GM18517 (cell line): ENCODE results near the gene LMBR1.
"Not testable (repeated sequence)": the region's sequence is repeated elsewhere in the genome, so short reads cannot be mapped to it uniquely, and the experiment has no call there.

Experiments
- ATAC-seq: cut with Tn5 transposase; IDR thresholded peaks from one replicate; pipeline ENCODE4 v1.9.1; 2021; ENCODE audit warnings: mild to moderate bottlenecking, moderate library complexity; ENCODE audit not compliant: unreplicated experiment

LMBR1 gene

GRCh38 chr7:156803656-156804055 is 89.3 kb downstream of the LMBR1 start:
- ATAC-seq = not testable (repeated sequence)

DNA sequence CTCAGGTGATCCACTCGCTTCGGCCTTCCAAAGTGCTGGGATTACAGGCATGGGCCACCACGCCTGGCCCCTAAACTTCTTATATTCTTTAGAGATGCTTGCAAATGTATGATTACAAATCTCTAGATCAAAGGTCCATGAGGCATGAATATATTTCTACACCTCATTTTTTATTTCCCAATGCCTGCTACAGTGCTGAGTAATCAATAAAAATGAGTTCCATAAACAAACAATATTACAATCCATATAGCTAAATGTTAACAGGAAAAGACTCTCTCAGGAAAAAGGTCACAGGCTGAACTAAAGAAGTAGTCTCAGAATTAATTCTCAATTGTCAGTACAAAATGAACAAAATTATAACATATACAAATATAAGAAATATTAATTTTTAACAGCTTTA is 90.8 kb downstream of the LMBR1 start:
- no peak for ATAC-seq

GRCh38 chr7:156795415-156795814 is 97.6 kb downstream of the LMBR1 start:
- no peak for ATAC-seq

- ATAC-seq = no peak
Observed at GRCh38 chr7:156793334-156793733, 99.6 kb downstream of the LMBR1 start.

- no peak for ATAC-seq
Observed at GRCh38 chr7:156792611-156793010, 100.4 kb downstream of the LMBR1 start.

- no peak for ATAC-seq
Observed at GRCh38 chr7:156791241-156791640, 101.7 kb downstream of the LMBR1 start.

DNA sequence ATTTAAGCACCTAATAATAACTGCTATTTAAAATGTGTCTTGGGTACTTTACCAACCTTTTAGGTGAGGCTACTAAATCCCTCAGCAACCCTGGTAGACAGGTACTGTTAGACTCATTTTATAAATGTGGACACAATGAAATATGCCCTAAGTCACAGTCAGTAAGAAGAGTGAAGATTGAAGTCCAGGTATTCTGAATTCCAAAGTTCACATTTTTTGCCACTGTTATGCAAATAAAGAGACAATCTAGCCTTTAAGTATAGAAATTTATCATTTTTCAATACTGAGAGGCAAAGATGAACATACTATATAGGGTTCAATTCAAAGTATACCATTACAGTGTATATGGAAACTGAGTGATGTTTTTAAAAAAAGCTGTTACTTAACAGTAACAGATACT is 102.7 kb downstream of the LMBR1 start:
- no peak for ATAC-seq

DNA sequence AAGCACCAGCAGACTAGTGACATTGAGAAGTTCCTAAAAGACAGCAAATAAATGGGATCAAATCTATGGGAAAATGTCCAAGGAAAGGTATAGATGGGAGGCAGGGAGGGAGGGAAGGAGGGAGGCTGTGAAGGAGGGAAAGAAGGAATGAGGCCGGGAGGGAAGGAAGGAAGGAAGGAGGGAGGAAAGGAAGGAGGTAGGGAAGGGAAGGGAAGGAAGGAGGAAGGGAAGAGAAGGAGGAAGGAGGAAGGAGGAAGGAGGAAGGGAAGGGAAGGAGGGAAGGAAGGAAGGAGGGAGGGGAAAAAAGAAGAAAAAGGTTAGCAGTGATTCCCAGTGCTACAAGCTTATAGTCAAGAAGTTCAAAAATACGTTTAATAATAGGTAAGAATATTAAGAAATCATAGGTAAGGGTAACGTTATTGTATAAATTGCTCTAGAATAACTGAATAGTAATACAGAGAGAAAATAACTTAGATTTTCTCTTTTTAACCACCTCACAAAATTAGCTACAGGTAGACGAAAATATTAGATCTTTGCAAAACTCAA is 106.9 kb downstream of the LMBR1 start:
- ATAC-seq = no peak

DNA sequence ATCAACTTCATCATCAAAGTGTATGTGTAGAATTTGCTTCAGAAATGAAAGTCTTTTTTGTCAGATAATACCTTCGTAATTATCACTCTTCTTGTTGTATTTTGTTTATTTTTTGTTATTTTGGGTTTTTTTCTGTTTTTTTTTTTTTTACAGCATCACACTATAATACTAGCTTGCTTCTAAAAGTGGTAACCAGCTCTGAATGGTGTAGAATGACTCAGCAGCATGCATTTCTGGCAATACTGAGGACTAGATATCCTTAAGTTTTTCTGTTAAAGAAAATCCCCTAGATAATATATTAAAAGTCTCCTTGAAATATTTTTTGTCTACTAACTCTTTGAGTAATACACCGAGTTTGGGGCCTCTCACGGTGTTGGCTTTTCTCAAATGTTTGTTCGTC is 109.1 kb downstream of the LMBR1 start:
- no peak for ATAC-seq

DNA sequence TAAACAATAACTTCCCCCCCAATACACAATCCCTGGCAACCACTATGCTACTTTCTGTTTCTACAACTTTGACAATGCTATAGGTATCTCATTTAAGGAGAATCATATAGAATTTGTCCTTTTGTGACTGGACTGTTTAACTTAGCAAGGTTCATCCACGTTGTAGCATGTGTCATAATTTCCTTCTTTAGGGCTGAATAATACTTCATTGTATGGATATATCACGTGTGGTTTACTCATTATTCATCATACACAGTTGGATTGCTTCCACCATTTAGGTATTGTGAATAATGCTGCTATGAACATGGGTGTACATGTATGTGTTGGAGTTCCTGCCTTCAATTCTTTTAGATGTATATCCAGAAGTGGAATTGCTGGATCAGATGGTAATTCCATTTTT is 111.0 kb downstream of the LMBR1 start:
- no peak for ATAC-seq

DNA sequence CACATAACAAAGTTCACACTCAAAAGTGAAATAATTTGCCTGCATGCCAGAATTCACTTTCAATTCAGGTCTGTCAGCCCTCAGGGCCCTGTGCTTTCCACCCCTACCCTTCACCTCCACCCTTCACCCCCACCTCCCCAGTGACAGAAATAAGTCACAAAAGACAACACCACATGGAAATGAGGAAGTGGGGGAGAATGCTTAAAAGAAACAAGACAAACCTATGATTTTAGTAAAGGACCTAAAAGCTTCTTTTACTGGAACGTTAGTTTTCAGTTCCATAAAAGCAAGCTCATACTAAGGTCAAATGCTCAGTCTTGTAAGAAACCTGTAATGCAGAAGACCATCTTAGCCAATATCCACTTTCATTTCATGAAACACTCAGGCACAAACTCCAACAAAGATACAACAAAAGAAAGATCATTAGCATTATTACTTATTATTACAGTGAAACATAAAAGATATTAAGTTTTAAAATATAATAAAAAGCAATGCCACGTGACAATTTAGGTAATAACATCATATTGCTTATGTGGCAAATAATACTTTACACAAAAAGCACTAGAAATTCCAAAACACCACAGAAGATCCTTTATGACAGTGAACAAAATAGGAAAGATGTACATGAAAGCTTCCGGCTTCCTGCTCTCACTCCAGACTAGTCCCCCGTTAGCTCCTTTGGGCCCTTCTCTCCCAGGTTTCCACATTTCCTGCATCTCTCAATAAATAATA is 112.1 kb downstream of the LMBR1 start:
- ATAC-seq = peak; percentile 82

GRCh38 chr7:156778668-156779067 is 114.3 kb downstream of the LMBR1 start:
- ATAC-seq = no peak

- no peak for ATAC-seq
Observed at GRCh38 chr7:156778201-156778600, 114.8 kb downstream of the LMBR1 start.

GRCh38 chr7:156777364-156778069 is 115.5 kb downstream of the LMBR1 start:
- ATAC-seq = no peak

DNA sequence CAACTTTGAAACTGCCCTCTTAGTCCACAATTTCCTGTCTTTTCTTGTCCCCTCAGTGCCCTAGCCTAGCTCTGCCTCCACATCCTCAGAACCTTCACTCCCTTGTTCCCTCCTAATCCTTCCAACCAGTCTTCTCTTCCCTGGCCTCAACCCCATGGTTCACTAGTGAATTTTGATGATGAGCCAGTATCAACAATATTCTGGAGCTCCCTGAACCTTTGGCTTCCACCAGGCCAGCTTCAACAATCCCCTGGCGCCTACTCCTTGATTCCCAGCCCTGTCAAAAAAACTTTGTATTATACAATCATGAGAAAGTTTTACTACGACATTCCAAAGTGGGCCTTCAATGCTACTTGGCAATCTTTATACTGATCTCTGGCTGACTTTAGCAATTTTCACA is 116.5 kb downstream of the LMBR1 start:
- no peak for ATAC-seq

DNA sequence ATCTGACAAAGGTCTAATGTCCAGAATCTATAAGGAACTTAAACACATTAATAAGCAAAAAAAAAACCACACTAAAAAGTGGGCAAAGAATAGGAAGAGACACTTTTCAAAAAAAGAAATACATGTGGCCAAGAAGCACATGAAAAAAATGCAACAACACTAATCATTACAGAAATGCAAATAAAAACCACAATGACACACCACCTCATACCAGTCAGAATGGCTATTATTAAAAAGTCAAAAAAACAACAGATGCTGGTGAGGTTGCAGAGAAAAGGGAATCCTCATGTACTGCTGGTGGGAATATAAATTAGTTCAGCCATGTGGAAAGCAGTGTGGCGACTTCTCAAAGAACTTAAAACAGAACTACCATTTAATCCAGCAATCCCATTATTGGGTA is 119.0 kb downstream of the LMBR1 start:
- peak; percentile 61 for ATAC-seq

- ATAC-seq = no peak
Observed at GRCh38 chr7:156772725-156773124, 120.3 kb downstream of the LMBR1 start.

DNA sequence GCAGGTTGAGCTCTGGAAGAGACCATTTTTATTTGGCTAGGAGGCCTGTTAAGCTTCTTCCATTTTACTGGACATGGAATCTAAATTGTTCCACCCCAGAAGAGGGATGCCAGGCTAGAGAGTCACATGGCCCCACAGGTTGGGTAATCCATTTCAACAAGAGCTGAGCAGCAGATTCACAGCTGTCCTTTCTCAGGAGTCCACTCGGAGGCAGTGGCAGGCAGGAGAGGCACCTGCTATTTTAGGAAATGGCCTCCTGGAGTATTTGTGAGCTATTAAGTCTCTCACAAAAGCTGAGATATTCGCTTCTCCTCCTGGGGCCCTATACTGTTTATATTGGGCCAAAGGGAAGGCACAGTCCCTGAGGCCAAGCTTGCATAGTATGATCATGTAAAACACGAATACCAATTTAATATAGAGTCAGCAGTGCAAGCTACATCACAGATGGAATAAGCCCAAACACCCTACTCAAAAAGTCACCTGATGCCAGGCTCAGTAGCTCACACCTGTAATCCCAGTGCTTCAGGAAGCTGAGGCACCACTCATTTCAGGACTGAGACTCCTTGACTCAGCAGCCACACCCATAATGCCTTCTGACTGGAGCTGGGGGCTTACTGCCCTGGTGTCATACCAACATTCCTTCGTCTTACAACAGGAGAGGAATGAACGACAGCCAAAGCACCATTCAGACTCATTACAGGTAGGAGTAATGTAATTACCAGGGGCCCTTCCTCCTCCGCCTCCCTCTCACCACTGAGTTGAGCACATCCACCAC is 124.1 kb downstream of the LMBR1 start:
- ATAC-seq = no peak

GRCh38 chr7:156766666-156767065 is 126.3 kb downstream of the LMBR1 start:
- no peak for ATAC-seq

GRCh38 chr7:156765901-156766656 is 126.9 kb downstream of the LMBR1 start:
- ATAC-seq = no peak

DNA sequence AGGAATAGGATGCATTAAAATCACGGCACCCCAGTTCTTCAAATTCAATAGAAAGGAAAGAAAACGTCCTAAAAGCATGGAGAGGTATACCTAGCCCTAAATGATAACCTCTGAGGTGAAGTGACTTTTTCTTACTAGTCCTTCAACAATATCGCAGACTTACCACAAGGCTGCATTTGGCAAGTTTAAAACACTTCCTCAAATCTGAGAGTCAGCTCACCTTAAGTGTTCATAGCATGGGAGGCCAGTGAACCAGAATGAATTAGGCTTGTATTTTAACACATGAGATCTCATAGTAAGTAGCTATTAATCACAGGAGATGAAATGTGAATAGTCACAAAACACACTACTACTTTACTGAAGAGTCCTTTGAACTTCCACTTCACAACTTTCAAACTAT is 128.2 kb downstream of the LMBR1 start:
- no peak for ATAC-seq
